IMR-90 (cell line): ENCODE measurements around the gene PPP3CA. TPM values are rescaled to one million over a fixed set of nuclear protein-coding genes. Genes with fewer than 3 reads are reported as not detected.

Experiments
- ATAC-seq: fragments of 200-7000 bp; cut with Tn5 transposase; 2 replicates; pipeline ENCODE4 v1.9.1; 2020; ENCODE audit warnings: low read depth, mild to moderate bottlenecking, moderate library complexity
- BruUV-seq: library from RNA; stranded (reverse); fragments of 400-500 nt; replicated peaks from 2 replicates; lab custom pipeline; 2021; lab: Mats Ljungman, UMichigan
- CTCF ChIA-PET: fragments of 300-600 bp; formaldehyde crosslinking; extraction: SDS; loops from one replicate; lab custom pipeline; 2021; ENCODE audit warnings: antibody characterized with exemption; lab: Yijun Ruan, JAX
- POLR2A ChIA-PET: fragments of 300-600 bp; sonication (Branson Sonifier 250); formaldehyde crosslinking; loops from one replicate; lab custom pipeline; 2022; ENCODE audit warnings: antibody characterized with exemption; ENCODE audit not compliant: unreplicated experiment; lab: Charles Lee
- DNase-seq: peaks from one replicate; pipeline ENCODE4 v3.0.0; 2013
- H2AFZ ChIP-seq: replicated peaks from 2 replicates; pipeline ENCODE3; 2013; ENCODE audit warnings: low read length, mild to moderate bottlenecking; ENCODE audit not compliant: poor library complexity
- H2AK5ac ChIP-seq: 2 replicates; pipeline ENCODE4 v1.6.1; 2013; ENCODE audit warnings: low read depth, low read length, inconsistent platforms
- H2AK9ac ChIP-seq: replicated peaks from 2 replicates; pipeline ENCODE3; 2013; ENCODE audit warnings: mild to moderate bottlenecking, low read depth, low read length, moderate library complexity; ENCODE audit not compliant: poor library complexity
- H2BK120ac ChIP-seq: 2 replicates; pipeline ENCODE4 v1.6.1; 2013; ENCODE audit warnings: low read depth, low read length, inconsistent platforms
- H2BK15ac ChIP-seq: 3 replicates; pipeline ENCODE4 v1.6.1; 2013; ENCODE audit warnings: low read depth, low read length, inconsistent platforms
- H2BK20ac ChIP-seq: 2 replicates; pipeline ENCODE4 v1.6.1; 2013; ENCODE audit warnings: low read depth, mild to moderate bottlenecking, inconsistent platforms, low read length, moderate library complexity
- H2BK5ac ChIP-seq: 2 replicates; pipeline ENCODE4 v1.6.1; 2013; ENCODE audit warnings: mild to moderate bottlenecking, low read depth, low read length, inconsistent platforms; ENCODE audit not compliant: poor library complexity, severe bottlenecking
- H3K14ac ChIP-seq: replicated peaks from 2 replicates; pipeline ENCODE4 v1.6.1; 2013; ENCODE audit warnings: low read depth, low read length, inconsistent platforms
- H3K18ac ChIP-seq: 2 replicates; pipeline ENCODE4 v1.6.1; 2013; ENCODE audit warnings: low read depth, low read length, control low read depth
- H3K23ac ChIP-seq: 2 replicates; pipeline ENCODE4 v1.6.1; 2013; ENCODE audit warnings: low read depth, low read length, inconsistent platforms
- H3K27ac ChIP-seq: 2 replicates; pipeline ENCODE4 v1.5.1; 2013; ENCODE audit warnings: mild to moderate bottlenecking, control low read depth, low read length; ENCODE audit not compliant: insufficient read depth
- H3K27me3 ChIP-seq: 2 replicates; pipeline ENCODE4 v1.6.1; 2013; ENCODE audit warnings: low read length; ENCODE audit not compliant: control insufficient read depth, insufficient read depth
- H3K36me3 ChIP-seq: 2 replicates; pipeline ENCODE4 v1.6.1; 2013; ENCODE audit warnings: low read length, mixed read lengths; ENCODE audit not compliant: control insufficient read depth, insufficient read depth
- H3K4ac ChIP-seq: 2 replicates; pipeline ENCODE4 v1.6.1; 2013; ENCODE audit warnings: low read depth, low read length, inconsistent platforms
- H3K4me1 ChIP-seq: 2 replicates; pipeline ENCODE4 v1.6.1; 2013; ENCODE audit warnings: low read length, mixed read lengths; ENCODE audit not compliant: control insufficient read depth, insufficient read depth
- H3K4me2 ChIP-seq: 2 replicates; pipeline ENCODE4 v1.6.1; 2013; ENCODE audit warnings: low read depth, mild to moderate bottlenecking, control low read depth, low read length, moderate library complexity
- H3K4me3 ChIP-seq: 2 replicates; pipeline ENCODE4 v1.5.1; 2013; ENCODE audit warnings: low read depth, mild to moderate bottlenecking, control low read depth, low read length, moderate library complexity; ENCODE audit not compliant: insufficient read depth
- H3K56ac ChIP-seq: 2 replicates; pipeline ENCODE4 v1.6.1; 2013; ENCODE audit warnings: low read length, inconsistent platforms; ENCODE audit not compliant: insufficient read depth; ENCODE audit errors: extremely low read depth
- H3K79me1 ChIP-seq, 2 experiments: 2 replicates each; pipeline ENCODE4 v1.6.1; 2013; ENCODE audit warnings: low read length in 2 of 2, inconsistent platforms in 1 of 2, low read depth in 1 of 2
- H3K9ac ChIP-seq: 2 replicates; pipeline ENCODE4 v1.6.1; 2013; ENCODE audit warnings: low read depth, low read length, control low read depth
- H3K9me1 ChIP-seq: 2 replicates; pipeline ENCODE4 v1.6.1; 2013; ENCODE audit warnings: low read length, inconsistent platforms; ENCODE audit not compliant: insufficient read depth
- H3K9me3 ChIP-seq: 2 replicates; pipeline ENCODE4 v1.6.1; 2013; ENCODE audit warnings: low read length; ENCODE audit not compliant: control insufficient read depth, insufficient read depth
- H4K20me1 ChIP-seq: 2 replicates; pipeline ENCODE4 v1.6.1; 2013; ENCODE audit warnings: low read length, inconsistent platforms; ENCODE audit not compliant: insufficient read depth
- H4K5ac ChIP-seq: 2 replicates; pipeline ENCODE4 v1.6.1; 2013; ENCODE audit warnings: mild to moderate bottlenecking, low read depth, low read length, control low read depth
- H4K8ac ChIP-seq, 2 experiments: 2 replicates each; pipeline ENCODE4 v1.6.1; 2013; ENCODE audit warnings: low read depth in 2 of 2, low read length in 2 of 2, control low read depth in 1 of 2, inconsistent platforms in 1 of 2
- H4K91ac ChIP-seq: 2 replicates; pipeline ENCODE4 v1.6.1; 2013; ENCODE audit warnings: low read depth, low read length, inconsistent platforms; ENCODE audit not compliant: insufficient read depth
- CEBPB ChIP-seq: IDR thresholded peaks from 2 replicates; pipeline ENCODE4 v1.6.1; 2012; ENCODE audit warnings: low read depth, low read length, improper control_type of control experiment
- whole genome bisulfite sequencing, 2 experiments: methylation state at CpG; one replicate each; pipeline versions ENCODE4 v1.1.5 to v1.1.7; 2013; ENCODE audit warnings: missing lambda C conversion rate in 2 of 2; ENCODE audit not compliant: insufficient read length in 1 of 2; ENCODE audit errors: extremely low coverage in 2 of 2; 5-methylcytosine and 5-hydroxymethylcytosine counted together
- dilution Hi-C: fragments of 300-500 bp; cut with HindIII; formaldehyde crosslinking; loops from one replicate; pipeline ENCODE4 v1.14.3; 2018; ENCODE audit warnings: low sequenced_read_pairs; ENCODE audit not compliant: unreplicated experiment
- in situ Hi-C: fragments of 300-500 bp; cut with MboI; formaldehyde crosslinking; loops from 3 replicates; pipeline ENCODE4 v1.14.3; 2019; ENCODE audit warnings: low sequenced_read_pairs, inconsistent platforms, mixed read lengths
- intact Hi-C: fragments of 100-400 bp; cut with micrococcal nuclease; formaldehyde crosslinking; loops from 2 replicates; pipeline ENCODE4 v1.10.0; 2022
- polyA plus RNA-seq, 3 experiments: library from polyadenylated mRNA; depleted of rRNA; stranded (reverse); fragments of >200 nt; gene quantifications; 2 replicates each; pipeline ENCODE4 v1.2.3, GENCODE V29; 2012; ENCODE audit warnings: low replicate concordance in 1 of 3
- total RNA-seq: library from RNA; depleted of rRNA; stranded (reverse); fragments of >200 nt; gene quantifications from 2 replicates; pipeline ENCODE4 v1.2.3, GENCODE V29; 2012

The PPP3CA gene
- total and polyA plus RNA-seq, 2 of the 4 experiments (the other 2 are of a cell fraction): 14.5 to 48.6 TPM

- Histone ChIP-seq H2AK9ac (no peak overlapping the region), H2BK20ac (no peak overlapping the region; the same call in 1 of the 2 replicates), H3K56ac (no peak overlapping the region), H3K9me1 (peaks cover 2% of the 10 kb centered on the region; the same call in 1 of the 2 replicates), H4K91ac (no peak overlapping the region), H2AK5ac (no peak overlapping the region), H3K79me1 (no peaks in the 10 kb centered on the region), H3K4ac (no peak overlapping the region), H2BK120ac (no peak overlapping the region), H3K27me3 (no peaks in the 10 kb centered on the region), H3K9ac (no peak overlapping the region), H2BK15ac (no peak overlapping the region), H3K27ac (no peak overlapping the region), H4K8ac (no peak overlapping the region), H3K36me3 (no peaks in the 10 kb centered on the region), H3K23ac (no peak overlapping the region), H3K9me3 (no peaks in the 10 kb centered on the region), H3K4me2 (no peak overlapping the region), H2BK5ac (no peak overlapping the region), H4K5ac (no peak overlapping the region), H3K14ac (no peak overlapping the region), H3K18ac (no peak overlapping the region), H2AFZ (no peak overlapping the region), H4K20me1 (no peaks in the 10 kb centered on the region), H3K4me1 (peaks cover 17% of the 10 kb centered on the region), H3K4me3 (no peak overlapping the region)
- POLR2A ChIA-PET: interaction anchor here (0.6 kb wide), 1 partner anchor 258 kb away, joined by 4 read pairs; no protein-coding TSS in a partner anchor
- ATAC-seq (no peak), DNase-seq (peak; percentile 14)
- no TSS peak for BruUV-seq
- intact Hi-C loops (no loop called here), dilution Hi-C loops (no loop called here), in situ Hi-C loops (no loop called here)
- TF ChIP-seq CEBPB: no peak
- CTCF ChIA-PET: interaction anchor here (0.6 kb wide), 1 partner anchor 379 kb away, joined by 7 read pairs; no protein-coding TSS in a partner anchor
- WGBS, 2 experiments: no CpG with 5 or more reads among the region's 1 CpG
Measured at GRCh38 chr4:101019941-101020401, 327.4 kb downstream of the PPP3CA start.
